Activated CD4-positive, alpha-beta T cell treated with anti-CD3 and anti-CD28 coated beads, Interleukin-2, amount 10 ng/mL, durations not matched to agents 24 days and 14 days (primary cell): ENCODE measurements around the gene TJAP1. TPM values are rescaled to one million over a fixed set of nuclear protein-coding genes. Genes with fewer than 3 reads are reported as not detected.

ENCODE experiments used
- DNase-seq: peaks from one replicate; pipeline ENCODE4 v3.0.0; 2022
- H3K27ac Mint-ChIP-seq: one replicate; pipeline ENCODE4 v1.8.0; 2022; ENCODE audit warnings: mild to moderate bottlenecking, mixed read lengths
- H3K27me3 Mint-ChIP-seq: one replicate; pipeline ENCODE4 v1.8.0; 2022; ENCODE audit warnings: mixed read lengths
- H3K36me3 Mint-ChIP-seq: one replicate; pipeline ENCODE4 v1.8.0; 2022; ENCODE audit warnings: low read depth, mild to moderate bottlenecking, mixed read lengths
- H3K4me1 Mint-ChIP-seq: one replicate; pipeline ENCODE4 v1.8.0; 2021; ENCODE audit warnings: mixed read lengths
- H3K4me3 Mint-ChIP-seq: one replicate; pipeline ENCODE4 v1.8.0; 2022; ENCODE audit warnings: mild to moderate bottlenecking, moderate library complexity, mixed read lengths
- H3K9me3 Mint-ChIP-seq: one replicate; pipeline ENCODE4 v1.8.0; 2021; ENCODE audit warnings: mixed read lengths
- intact Hi-C: fragments of 100-400 bp; cut with micrococcal nuclease; formaldehyde crosslinking; loops from one replicate; pipeline ENCODE4 v1.15.1; 2023
- total RNA-seq: library from RNA; stranded (reverse); gene quantifications from 2 replicates; pipeline ENCODE4 v1.2.3, GENCODE V29; 2022

Gene TJAP1
- total RNA-seq, 1 donor from 2014 or later: 41.1 TPM

- Mint-ChIP-seq H3K4me1 (peaks cover 19% of the 10 kb centered on the region), H3K36me3 (peaks cover 40% of the 10 kb centered on the region), H3K27me3 (peaks cover 19% of the 10 kb centered on the region), H3K9me3 (no peaks in the 10 kb centered on the region), H3K4me3 (peak overlapping the region; percentile 84), H3K27ac (peak overlapping the region; percentile 34)
- DNase-seq: no peak
- intact Hi-C loops: no loop called here
These were observed 32.0 kb downstream of the TJAP1 start for GRCh38 chr6:43509142-43509983.

GRCh38 chr6:43509984-43510826 lies 32.8 kb downstream of the TJAP1 start, which contains the start of gene LRRC73:
LRRC73 (minus strand) TSS chr6:43510346; CDS start chr6:43509785, 561 bp downstream.
- H3K27me3 Mint-ChIP-seq: peaks cover 19% of the 10 kb centered on the region
- H3K4me3 Mint-ChIP-seq: peak within 1 kb of the TSS; percentile 84
- intact Hi-C loops: no loop called here
- peak; percentile 96 for DNase-seq
- peaks cover 42% of the 10 kb centered on the region for H3K36me3 Mint-ChIP-seq
- H3K27ac Mint-ChIP-seq: peak within 1 kb of the TSS; percentile 34
- peaks cover 25% of the 10 kb centered on the region for H3K4me1 Mint-ChIP-seq
- H3K9me3 Mint-ChIP-seq: no peaks in the 10 kb centered on the region

- Mint-ChIP-seq H3K9me3 (no peaks in the 10 kb centered on the region), H3K4me3 (peak overlapping the region; percentile 77), H3K27ac (no peak overlapping the region), H3K36me3 (peaks cover 44% of the 10 kb centered on the region), H3K27me3 (peaks cover 19% of the 10 kb centered on the region), H3K4me1 (peaks cover 28% of the 10 kb centered on the region)
- intact Hi-C loops: no loop called here
- no peak for DNase-seq
These were observed 33.4 kb downstream of the TJAP1 start for GRCh38 chr6:43510827-43511163.

GRCh38 chr6:43511824-43512415 lies 34.5 kb downstream of the TJAP1 start:
- Mint-ChIP-seq H3K4me3 (peak overlapping the region; percentile 14), H3K9me3 (no peaks in the 10 kb centered on the region), H3K27me3 (peaks cover 19% of the 10 kb centered on the region), H3K27ac (no peak overlapping the region), H3K4me1 (peaks cover 32% of the 10 kb centered on the region), H3K36me3 (peaks cover 41% of the 10 kb centered on the region)
- no peak for DNase-seq
- intact Hi-C loops: no loop called here

- DNase-seq: peak; percentile 55
- H3K9me3 Mint-ChIP-seq: no peaks in the 10 kb centered on the region
- intact Hi-C loops: loop anchor here (2.0 to 5.0 kb wide), 5 partner anchors 59 to 503 kb away; partner anchors contain the start of genes CUL7, MEA1, SRF and ZNF318
- H3K36me3 Mint-ChIP-seq: peaks cover 51% of the 10 kb centered on the region
- peaks cover 22% of the 10 kb centered on the region for H3K4me1 Mint-ChIP-seq
- no peaks in the 10 kb centered on the region for H3K27me3 Mint-ChIP-seq
- no peak overlapping the region for H3K4me3 Mint-ChIP-seq
- H3K27ac Mint-ChIP-seq: no peak overlapping the region
These were observed 38.4 kb downstream of the TJAP1 start for GRCh38 chr6:43515808-43516207.

GRCh38 chr6:43516367-43516696 lies 39.0 kb downstream of the TJAP1 start:
- Mint-ChIP-seq H3K9me3 (no peaks in the 10 kb centered on the region), H3K27me3 (no peaks in the 10 kb centered on the region), H3K27ac (no peak overlapping the region), H3K36me3 (peaks cover 52% of the 10 kb centered on the region), H3K4me3 (no peak overlapping the region), H3K4me1 (peaks cover 22% of the 10 kb centered on the region)
- no peak for DNase-seq
- intact Hi-C loops: loop anchor here (2.0 to 5.0 kb wide), 5 partner anchors 58 to 504 kb away; partner anchors contain the start of genes CUL7, MEA1, SRF and ZNF318

GRCh38 chr6:43516697-43517504 lies 39.5 kb downstream of the TJAP1 start, which contains the start of the genes POLR1C and YIPF3:
POLR1C (plus strand) TSS chr6:43517089; CDS start chr6:43517110, 21 bp downstream.
YIPF3 (minus strand) TSS chr6:43516926; CDS start chr6:43516807, 119 bp downstream.
- Mint-ChIP-seq H3K4me1 (peaks cover 19% of the 10 kb centered on the region), H3K36me3 (peaks cover 47% of the 10 kb centered on the region), H3K4me3 (no peak within 1 kb of the TSS), H3K9me3 (no peaks in the 10 kb centered on the region), H3K27me3 (no peaks in the 10 kb centered on the region), H3K27ac (no peak within 1 kb of the TSS)
- intact Hi-C loops: loop anchor here (1.0 to 5.0 kb wide), 6 partner anchors 58 to 504 kb away; partner anchors contain the start of genes CUL7, GTPBP2, MEA1 and SRF
- peak; percentile 99 for DNase-seq

- no peaks in the 10 kb centered on the region for H3K9me3 Mint-ChIP-seq
- no peak overlapping the region for H3K4me3 Mint-ChIP-seq
These were observed 40.4 kb downstream of the TJAP1 start for GRCh38 chr6:43517505-43518357.

GRCh38 chr6:43520097-43520496 lies 42.7 kb downstream of the TJAP1 start:
- H3K36me3 Mint-ChIP-seq: peaks cover 53% of the 10 kb centered on the region
- H3K27ac Mint-ChIP-seq: no peak overlapping the region
- H3K4me1 Mint-ChIP-seq: peaks cover 13% of the 10 kb centered on the region
- intact Hi-C loops: no loop called here
- no peak overlapping the region for H3K4me3 Mint-ChIP-seq
- H3K9me3 Mint-ChIP-seq: no peaks in the 10 kb centered on the region
- DNase-seq: no peak
- no peaks in the 10 kb centered on the region for H3K27me3 Mint-ChIP-seq

More at GRCh38 chr6:43517505-43518357, 40.4 kb downstream of the TJAP1 start:
- intact Hi-C loops: loop anchor here (1.0 to 5.0 kb wide), 6 partner anchors 57 to 505 kb away; partner anchors contain the start of genes CUL7, GTPBP2, MEA1 and SRF
- Mint-ChIP-seq H3K4me1 (peaks cover 19% of the 10 kb centered on the region), H3K27ac (no peak overlapping the region), H3K36me3 (peaks cover 49% of the 10 kb centered on the region), H3K27me3 (no peaks in the 10 kb centered on the region)
- no peak for DNase-seq

GRCh38 chr6:43521836-43522235 lies 44.5 kb downstream of the TJAP1 start:
- intact Hi-C loops: no loop called here
- H3K4me1 Mint-ChIP-seq: peaks cover 5% of the 10 kb centered on the region
- H3K27me3 Mint-ChIP-seq: no peaks in the 10 kb centered on the region
- peaks cover 63% of the 10 kb centered on the region for H3K36me3 Mint-ChIP-seq
- H3K9me3 Mint-ChIP-seq: no peaks in the 10 kb centered on the region
- no peak for DNase-seq
- H3K4me3 Mint-ChIP-seq: no peak overlapping the region
- no peak overlapping the region for H3K27ac Mint-ChIP-seq

- Mint-ChIP-seq H3K27ac (peak overlapping the region; percentile 30), H3K4me3 (no peak overlapping the region)
- no peak for DNase-seq
These were observed 45.3 kb downstream of the TJAP1 start for GRCh38 chr6:43522547-43523261.

GRCh38 chr6:43523284-43523683 lies 45.9 kb downstream of the TJAP1 start:
- peaks cover 78% of the 10 kb centered on the region for H3K36me3 Mint-ChIP-seq
- no peak overlapping the region for H3K27ac Mint-ChIP-seq
- H3K4me3 Mint-ChIP-seq: no peak overlapping the region

More at GRCh38 chr6:43522547-43523261, 45.3 kb downstream of the TJAP1 start:
- Mint-ChIP-seq H3K4me1 (peaks cover 5% of the 10 kb centered on the region), H3K9me3 (no peaks in the 10 kb centered on the region), H3K27me3 (no peaks in the 10 kb centered on the region), H3K36me3 (peaks cover 72% of the 10 kb centered on the region)
- intact Hi-C loops: no loop called here

More at GRCh38 chr6:43523284-43523683, 45.9 kb downstream of the TJAP1 start:
- intact Hi-C loops: no loop called here
- no peaks in the 10 kb centered on the region for H3K27me3 Mint-ChIP-seq
- H3K4me1 Mint-ChIP-seq: peaks cover 5% of the 10 kb centered on the region
- no peak for DNase-seq
- H3K9me3 Mint-ChIP-seq: no peaks in the 10 kb centered on the region
